Activated CD8-positive, alpha-beta T cell treated with anti-CD3 and anti-CD28 coated beads for 36 hours (primary cell): ENCODE data around the gene ARSI. TPM values are rescaled to one million over a fixed set of nuclear protein-coding genes. Genes with fewer than 3 reads are reported as not detected.

Source experiments
- ATAC-seq: fragments of 200-7000 bp; cut with Tn5 transposase; one replicate; pipeline ENCODE4 v1.10.0; 2021; ENCODE audit warnings: mild to moderate bottlenecking, moderate library complexity
- CTCF ChIA-PET: fragments of 350-600 bp; sonication (Branson Sonifier 250); formaldehyde crosslinking; loops from one replicate; lab custom pipeline; 2021; ENCODE audit warnings: antibody characterized with exemption; lab: Charles Lee
- POLR2A ChIA-PET: fragments of 350-600 bp; sonication (Branson Sonifier 250); formaldehyde crosslinking; loops from one replicate; lab custom pipeline; 2021; ENCODE audit warnings: antibody characterized with exemption; lab: Charles Lee
- DNase-seq: peaks from one replicate; pipeline ENCODE4 v3.0.0-alpha.2; 2020
- H3K27ac Mint-ChIP-seq: one replicate; pipeline ENCODE4 v1.8.0; 2021; ENCODE audit warnings: mild to moderate bottlenecking, mixed read lengths
- H3K27me3 Mint-ChIP-seq: one replicate; pipeline ENCODE4 v1.8.0; 2021; ENCODE audit warnings: mixed read lengths
- H3K36me3 Mint-ChIP-seq: one replicate; pipeline ENCODE4 v1.8.0; 2021; ENCODE audit warnings: low read depth, mixed read lengths
- H3K4me1 Mint-ChIP-seq: one replicate; pipeline ENCODE4 v1.8.0; 2021; ENCODE audit warnings: low read depth, mixed read lengths
- H3K4me3 Mint-ChIP-seq: one replicate; pipeline ENCODE4 v1.8.0; 2021; ENCODE audit warnings: mild to moderate bottlenecking, moderate library complexity, mixed read lengths
- H3K9me3 Mint-ChIP-seq: one replicate; pipeline ENCODE4 v1.8.0; 2021; ENCODE audit warnings: mixed read lengths
- intact Hi-C: fragments of 100-400 bp; cut with micrococcal nuclease; formaldehyde crosslinking; loops from one replicate; pipeline ENCODE4 v1.10.0; 2022
- total RNA-seq, 2 experiments: library from RNA; stranded (reverse); gene quantifications; one replicate each; pipeline ENCODE4 v1.2.3, GENCODE V29; 2021
- TF ChIP-seq, protein P1 (sequence below): fragments of 200-600 bp; IDR thresholded peaks from one replicate; pipeline ENCODE4 v1.8.0; 2022; ENCODE audit warnings: antibody characterized with exemption, mild to moderate bottlenecking

Gene ARSI
- total RNA-seq, 2 experiments from 2014 or later = not detected

DNA sequence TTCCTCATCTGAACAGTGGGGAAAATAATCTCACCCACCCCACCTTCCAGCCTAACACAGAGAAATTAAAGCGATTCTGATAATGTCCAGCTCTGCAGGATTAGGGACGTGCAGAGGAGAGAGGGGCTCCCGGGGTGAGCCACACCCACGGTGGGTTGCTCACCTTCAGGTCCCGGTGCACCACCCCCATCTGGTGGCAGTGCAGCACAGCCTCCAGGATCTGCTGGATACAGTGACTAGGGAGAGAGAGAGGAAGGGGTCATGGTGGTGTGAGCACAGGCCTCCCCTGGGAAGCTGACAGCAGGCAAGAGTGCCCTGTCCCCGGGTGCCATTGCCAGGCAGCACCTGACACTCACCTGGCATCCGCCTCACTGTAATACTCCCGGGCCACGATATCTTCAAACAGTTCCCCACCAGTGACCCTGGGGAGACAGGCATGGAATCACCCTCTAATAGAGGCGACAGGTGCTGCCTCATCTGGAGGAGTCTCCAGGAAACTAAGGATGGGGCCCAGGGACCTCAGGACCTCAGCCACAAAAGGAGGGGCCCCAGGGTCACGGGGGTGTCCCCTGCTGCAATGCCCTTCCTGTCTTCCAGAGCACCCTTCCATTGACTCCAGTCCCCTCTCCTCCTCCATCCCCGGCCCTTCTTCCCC, 46.2 kb downstream of the ARSI start:
- ChIA-PET POLR2A (no interaction called here), CTCF (no interaction called here)
- H3K9me3 Mint-ChIP-seq = no peaks in the 10 kb centered on the region
- ATAC-seq (no peak), DNase-seq (no peak)
- no peak overlapping the region for H3K4me3 Mint-ChIP-seq
- H3K27me3 Mint-ChIP-seq = no peaks in the 10 kb centered on the region
- H3K27ac Mint-ChIP-seq = no peak overlapping the region
- no peaks in the 10 kb centered on the region for H3K36me3 Mint-ChIP-seq
- intact Hi-C loops = no loop called here
- H3K4me1 Mint-ChIP-seq = no peaks in the 10 kb centered on the region
- TF ChIP-seq, protein P1, sequence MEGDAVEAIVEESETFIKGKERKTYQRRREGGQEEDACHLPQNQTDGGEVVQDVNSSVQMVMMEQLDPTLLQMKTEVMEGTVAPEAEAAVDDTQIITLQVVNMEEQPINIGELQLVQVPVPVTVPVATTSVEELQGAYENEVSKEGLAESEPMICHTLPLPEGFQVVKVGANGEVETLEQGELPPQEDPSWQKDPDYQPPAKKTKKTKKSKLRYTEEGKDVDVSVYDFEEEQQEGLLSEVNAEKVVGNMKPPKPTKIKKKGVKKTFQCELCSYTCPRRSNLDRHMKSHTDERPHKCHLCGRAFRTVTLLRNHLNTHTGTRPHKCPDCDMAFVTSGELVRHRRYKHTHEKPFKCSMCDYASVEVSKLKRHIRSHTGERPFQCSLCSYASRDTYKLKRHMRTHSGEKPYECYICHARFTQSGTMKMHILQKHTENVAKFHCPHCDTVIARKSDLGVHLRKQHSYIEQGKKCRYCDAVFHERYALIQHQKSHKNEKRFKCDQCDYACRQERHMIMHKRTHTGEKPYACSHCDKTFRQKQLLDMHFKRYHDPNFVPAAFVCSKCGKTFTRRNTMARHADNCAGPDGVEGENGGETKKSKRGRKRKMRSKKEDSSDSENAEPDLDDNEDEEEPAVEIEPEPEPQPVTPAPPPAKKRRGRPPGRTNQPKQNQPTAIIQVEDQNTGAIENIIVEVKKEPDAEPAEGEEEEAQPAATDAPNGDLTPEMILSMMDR = no peak

DNA sequence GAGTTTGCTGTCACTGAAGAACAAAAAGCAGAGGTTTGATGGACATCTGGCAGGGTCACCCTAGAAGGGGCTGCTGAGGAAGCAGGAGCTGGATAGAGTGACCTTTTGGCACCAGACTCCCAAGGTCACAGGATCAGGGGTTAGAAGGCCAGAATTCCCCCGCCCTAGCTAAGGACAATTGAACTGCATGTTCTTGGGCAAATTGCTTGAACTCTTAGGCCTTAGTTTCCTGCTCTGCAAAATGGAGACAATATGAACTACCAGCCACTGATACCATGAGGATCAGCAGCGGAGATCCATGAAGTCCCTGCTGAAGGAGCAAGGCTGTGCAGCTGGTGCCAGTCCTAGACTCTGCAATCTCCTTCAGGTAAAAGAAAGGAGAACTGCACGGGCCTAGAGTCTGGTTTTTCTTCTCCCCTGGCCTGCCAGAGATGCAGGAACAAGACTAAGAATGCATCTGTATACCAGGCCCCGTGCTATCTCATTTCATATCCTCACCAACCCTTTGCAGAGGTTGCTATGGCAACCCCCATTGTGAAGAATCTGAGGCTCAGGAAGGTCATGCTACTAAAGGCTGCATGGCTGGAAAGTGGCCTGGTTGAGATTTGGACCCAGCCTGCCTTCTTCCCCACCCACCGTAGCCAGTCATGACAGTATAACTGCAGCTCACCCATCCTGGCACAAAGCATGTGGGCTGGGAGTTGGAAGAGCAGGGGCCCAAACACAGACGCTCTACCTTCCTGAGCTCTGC, 46.9 kb downstream of the ARSI start:
- H3K9me3 Mint-ChIP-seq = no peaks in the 10 kb centered on the region
- ChIA-PET POLR2A (no interaction called here), CTCF (no interaction called here)
- H3K4me3 Mint-ChIP-seq = no peak overlapping the region
- no peaks in the 10 kb centered on the region for H3K4me1 Mint-ChIP-seq
- no peaks in the 10 kb centered on the region for H3K36me3 Mint-ChIP-seq
- no peak for DNase-seq
- intact Hi-C loops = no loop called here
- H3K27me3 Mint-ChIP-seq = no peaks in the 10 kb centered on the region
- TF ChIP-seq, protein P1 = no peak
- H3K27ac Mint-ChIP-seq = no peak overlapping the region
- no peak for ATAC-seq

DNA sequence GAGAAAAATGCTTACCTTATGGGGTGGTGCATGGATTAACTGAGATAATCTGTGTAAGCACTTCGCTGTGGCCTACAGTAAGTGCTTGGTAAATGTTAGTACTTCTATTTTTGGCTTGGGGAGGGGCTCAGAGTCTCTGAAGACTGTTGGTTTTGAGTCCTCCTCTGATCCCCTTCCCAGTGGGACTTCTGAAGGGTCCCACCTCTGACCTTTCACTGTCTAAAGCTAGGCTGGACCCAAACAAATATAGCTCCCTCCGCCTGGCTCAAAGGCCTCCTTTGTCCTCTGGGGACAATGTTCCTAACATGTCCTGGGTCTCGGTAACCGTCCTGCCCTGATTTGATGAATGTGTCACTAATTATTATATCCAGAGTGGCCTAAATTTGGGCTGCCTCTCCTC, 47.9 kb downstream of the ARSI start:
- no peaks in the 10 kb centered on the region for H3K27me3 Mint-ChIP-seq
- H3K36me3 Mint-ChIP-seq = no peaks in the 10 kb centered on the region
- ATAC-seq = no peak
- CTCF ChIA-PET = no interaction called here
- no peaks in the 10 kb centered on the region for H3K4me1 Mint-ChIP-seq
- TF ChIP-seq, protein P1 = no peak
- intact Hi-C loops = no loop called here
- POLR2A ChIA-PET = no interaction called here
- H3K27ac Mint-ChIP-seq = no peak overlapping the region
- no peak for DNase-seq
- no peak overlapping the region for H3K4me3 Mint-ChIP-seq
- H3K9me3 Mint-ChIP-seq = no peaks in the 10 kb centered on the region

DNA sequence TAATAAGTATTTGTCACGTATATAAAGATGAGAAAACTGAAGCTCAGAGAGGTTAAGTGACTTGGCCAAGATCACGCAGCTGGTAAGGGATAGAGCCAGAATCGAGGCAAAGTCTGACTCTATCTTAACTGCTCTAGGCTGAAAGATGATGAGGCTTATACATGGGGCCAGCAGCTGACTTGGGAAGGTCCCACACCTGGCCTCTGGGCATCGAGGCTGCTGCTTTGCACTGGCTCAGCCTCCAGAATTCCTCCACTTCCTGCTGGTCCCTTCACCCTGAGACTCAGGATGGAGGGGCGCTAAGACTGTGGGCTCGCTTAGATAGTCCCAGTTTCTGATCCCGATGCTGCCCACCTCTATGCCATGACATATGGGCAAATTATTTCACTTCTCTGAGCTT, 48.3 kb downstream of the ARSI start:
- no peaks in the 10 kb centered on the region for H3K9me3 Mint-ChIP-seq
- TF ChIP-seq, protein P1 = no peak
- no peak for ATAC-seq
- no peaks in the 10 kb centered on the region for H3K27me3 Mint-ChIP-seq
- no peak overlapping the region for H3K4me3 Mint-ChIP-seq
- CTCF ChIA-PET = no interaction called here
- no peak for DNase-seq
- POLR2A ChIA-PET = no interaction called here
- intact Hi-C loops = no loop called here
- no peak overlapping the region for H3K27ac Mint-ChIP-seq
- H3K36me3 Mint-ChIP-seq = no peaks in the 10 kb centered on the region
- H3K4me1 Mint-ChIP-seq = no peaks in the 10 kb centered on the region
